AG04450 (cell line): ENCODE results near the gene TFAP2A. TPM values are rescaled to one million over a fixed set of nuclear protein-coding genes. Genes with fewer than 3 reads are reported as not detected.

Experiments
- CTCF ChIA-PET: fragments of 300-600, 350-600 bp; formaldehyde crosslinking; extraction: SDS; loops from one replicate; lab custom pipeline; 2022; ENCODE audit warnings: antibody characterized with exemption, inconsistent platforms; lab: Charles Lee
- POLR2A ChIA-PET: fragments of 350-600 bp; formaldehyde crosslinking; extraction: SDS; loops from one replicate; lab custom pipeline; 2021; ENCODE audit warnings: antibody characterized with exemption, inconsistent platforms; lab: Yijun Ruan, JAX
- DNase-seq: peaks from one replicate; pipeline ENCODE4 v3.0.0-alpha.2; 2011; ENCODE audit warnings: low read depth, low spot score
- H3K27ac ChIP-seq: one replicate; pipeline ENCODE4 v1.5.1; 2012; ENCODE audit warnings: low read depth, low read length, control low read depth
- H3K27me3 ChIP-seq: one replicate; pipeline ENCODE4 v1.6.0; 2012; ENCODE audit warnings: low read length; ENCODE audit not compliant: control insufficient read depth, insufficient read depth
- H3K4me3 ChIP-seq: 2 replicates; pipeline ENCODE4 v1.5.1; 2011; ENCODE audit warnings: mild to moderate bottlenecking, low read depth, low read length, control low read depth
- H3K9me3 ChIP-seq: 2 replicates; pipeline ENCODE4 v1.5.1; 2012; ENCODE audit warnings: low read length; ENCODE audit not compliant: control insufficient read depth, insufficient read depth
- polyA minus RNA-seq: library from RNA; depleted of rRNA, polyadenylated mRNA; stranded (reverse); fragments of >200 nt; gene quantifications from 2 replicates; pipeline ENCODE4 v1.2.3, GENCODE V29; 2011; rRNA and poly(A)+ RNA removed
- polyA plus RNA-seq: library from polyadenylated mRNA; depleted of rRNA; stranded (reverse); fragments of >200 nt; gene quantifications from 2 replicates; pipeline ENCODE4 v1.2.3, GENCODE V29; 2011; rRNA removed
- TF ChIP-seq, protein P1 (sequence below): IDR thresholded peaks from 2 replicates; pipeline ENCODE4 v1.5.1; 2011; ENCODE audit warnings: low read depth, low read length, control low read depth, inconsistent platforms

Gene TFAP2A
- 2.3 TPM in 2 replicates for polyA plus RNA-seq
- 1.7 and 1.9 TPM in 2 replicates for polyA minus RNA-seq

GRCh38 chr6:10414756-10415616 lies at the start of gene TFAP2A:
TFAP2A (minus strand) TSS chr6:10415074; CDS start chr6:10414991, 83 bp downstream.
- CTCF ChIA-PET: interaction anchor here (0.6 to 2.7 kb wide), 11 partner anchors 9 to 1432 kb away, joined by 3 to 10 read pairs (median 3); no protein-coding TSS in a partner anchor
- Histone ChIP-seq H3K27me3 (peaks cover 93% of the 10 kb centered on the region), H3K9me3 (peaks cover 23% of the 10 kb centered on the region), H3K4me3 (peak within 1 kb of the TSS; percentile 63), H3K27ac (no peak within 1 kb of the TSS)
- TF ChIP-seq, protein P1, sequence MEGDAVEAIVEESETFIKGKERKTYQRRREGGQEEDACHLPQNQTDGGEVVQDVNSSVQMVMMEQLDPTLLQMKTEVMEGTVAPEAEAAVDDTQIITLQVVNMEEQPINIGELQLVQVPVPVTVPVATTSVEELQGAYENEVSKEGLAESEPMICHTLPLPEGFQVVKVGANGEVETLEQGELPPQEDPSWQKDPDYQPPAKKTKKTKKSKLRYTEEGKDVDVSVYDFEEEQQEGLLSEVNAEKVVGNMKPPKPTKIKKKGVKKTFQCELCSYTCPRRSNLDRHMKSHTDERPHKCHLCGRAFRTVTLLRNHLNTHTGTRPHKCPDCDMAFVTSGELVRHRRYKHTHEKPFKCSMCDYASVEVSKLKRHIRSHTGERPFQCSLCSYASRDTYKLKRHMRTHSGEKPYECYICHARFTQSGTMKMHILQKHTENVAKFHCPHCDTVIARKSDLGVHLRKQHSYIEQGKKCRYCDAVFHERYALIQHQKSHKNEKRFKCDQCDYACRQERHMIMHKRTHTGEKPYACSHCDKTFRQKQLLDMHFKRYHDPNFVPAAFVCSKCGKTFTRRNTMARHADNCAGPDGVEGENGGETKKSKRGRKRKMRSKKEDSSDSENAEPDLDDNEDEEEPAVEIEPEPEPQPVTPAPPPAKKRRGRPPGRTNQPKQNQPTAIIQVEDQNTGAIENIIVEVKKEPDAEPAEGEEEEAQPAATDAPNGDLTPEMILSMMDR: peak; percentile 40
- POLR2A ChIA-PET: interaction anchor here (0.5 to 1.5 kb wide), 3 partner anchors 11 to 757 kb away, joined by 3 to 6 read pairs (median 4); no protein-coding TSS in a partner anchor
- DNase-seq: no peak

- H3K9me3 ChIP-seq: peaks cover 3% of the 10 kb centered on the region; the same call in 1 of the 2 replicates
- ChIA-PET POLR2A (no interaction called here), CTCF (interaction anchor here (0.9 to 3.2 kb wide), 3 partner anchors 15 to 339 kb away, joined by 3 to 16 read pairs (median 4); no protein-coding TSS in a partner anchor)
- DNase-seq: no peak
- TF ChIP-seq, protein P1: no peak
- no peak overlapping the region for H3K4me3 ChIP-seq
- H3K27me3 ChIP-seq: peaks cover 3% of the 10 kb centered on the region
- no peak overlapping the region for H3K27ac ChIP-seq
Measured at GRCh38 chr6:10463491-10464481, 48.9 kb upstream of the TFAP2A start.

DNA sequence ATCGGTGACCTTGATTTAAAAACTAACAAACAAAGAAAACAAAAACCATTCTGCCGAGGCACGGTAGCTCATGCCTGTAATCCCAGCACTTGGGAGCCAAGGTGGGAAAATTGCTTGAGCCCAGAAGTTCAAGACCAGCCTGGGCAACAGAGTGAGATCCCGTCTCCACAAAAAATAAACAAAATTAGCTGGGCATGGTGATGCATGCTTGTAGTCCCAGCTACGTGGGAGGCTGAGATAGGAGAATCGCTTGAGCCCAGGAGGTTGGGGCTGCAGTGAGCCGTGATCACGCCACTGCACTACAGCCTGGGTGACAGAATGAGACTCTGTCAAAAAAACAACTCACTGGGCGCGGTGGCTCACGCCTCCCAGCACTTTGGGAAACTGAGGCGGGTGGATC lies 48.2 kb upstream of the TFAP2A start:
- no peak overlapping the region for H3K27ac ChIP-seq
- H3K27me3 ChIP-seq: no peaks in the 10 kb centered on the region
- ChIA-PET POLR2A (no interaction called here), CTCF (interaction anchor here (0.9 kb wide), 1 partner anchor 18 kb away, joined by 3 read pairs; no protein-coding TSS in a partner anchor)
- TF ChIP-seq, protein P1: no peak
- peaks cover 3% of the 10 kb centered on the region; the same call in 1 of the 2 replicates for H3K9me3 ChIP-seq
- DNase-seq: no peak
- H3K4me3 ChIP-seq: no peak overlapping the region

DNA sequence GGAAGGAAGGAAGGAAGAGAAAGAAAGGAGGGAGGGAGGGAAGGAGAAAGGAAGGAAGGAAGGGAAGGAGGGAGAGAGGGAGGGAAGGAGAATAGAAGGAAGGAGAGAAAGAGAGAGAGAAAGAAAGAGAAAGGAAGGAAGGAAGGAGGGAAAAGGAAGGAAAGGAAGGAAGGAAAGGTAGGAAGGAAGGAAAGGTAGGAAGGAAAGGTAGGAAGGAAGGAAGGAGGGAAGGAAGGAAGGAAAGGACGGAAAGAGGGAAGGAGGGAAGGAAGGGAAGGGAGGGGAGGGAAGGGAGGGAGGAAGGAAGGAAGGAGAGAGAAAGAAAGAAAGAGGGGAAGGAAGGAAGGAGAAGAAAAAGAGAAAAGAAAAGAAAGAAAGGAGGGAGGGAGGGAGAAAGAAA lies 47.0 kb upstream of the TFAP2A start:
- peaks cover 3% of the 10 kb centered on the region; the same call in 1 of the 2 replicates for H3K9me3 ChIP-seq

More for the DNA sequence above, 47.0 kb upstream of the TFAP2A start:
- H3K27ac ChIP-seq: no peak overlapping the region
- TF ChIP-seq, protein P1: no peak
- DNase-seq: no peak
- no peak overlapping the region for H3K4me3 ChIP-seq
- no peaks in the 10 kb centered on the region for H3K27me3 ChIP-seq
- POLR2A ChIA-PET: no interaction called here
- CTCF ChIA-PET: no interaction called here
